HFF-Myc (cell line): ENCODE measurements around the gene SFT2D3.

Experiments
- DNase-seq: peaks from one replicate; pipeline ENCODE4 v3.0.0-alpha.2; 2011; ENCODE audit warnings: low read depth; ENCODE audit errors: extremely low read depth
- H3K4me3 ChIP-seq: replicated peaks from 2 replicates; pipeline ENCODE4 v1.5.1; 2011; ENCODE audit warnings: low read depth, mild to moderate bottlenecking, control low read depth, low read length
- CTCF ChIP-seq: IDR thresholded peaks from 2 replicates; pipeline ENCODE4 v1.5.1; 2012; ENCODE audit warnings: mild to moderate bottlenecking, low read depth, low read length, control low read depth; ENCODE audit errors: missing control alignments

Gene SFT2D3

DNA sequence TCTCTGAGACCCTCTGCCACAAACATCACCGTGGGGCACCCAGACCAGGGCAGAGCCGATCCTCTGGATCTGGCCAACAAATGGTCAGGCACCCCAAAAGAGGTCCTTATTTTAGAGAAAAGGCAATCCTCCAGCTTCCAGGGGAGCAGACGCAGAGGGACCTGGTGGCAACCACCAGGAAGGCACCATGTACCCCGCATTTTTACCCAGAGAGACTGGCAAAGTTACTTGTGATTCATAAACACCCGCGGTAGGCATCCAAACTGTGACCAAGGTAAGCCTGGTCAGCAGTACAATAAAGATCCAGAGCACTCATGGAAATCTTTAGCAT, 36.4 kb upstream of the SFT2D3 start:
- H3K4me3 ChIP-seq = no peak overlapping the region
- TF ChIP-seq CTCF = no peak

DNA sequence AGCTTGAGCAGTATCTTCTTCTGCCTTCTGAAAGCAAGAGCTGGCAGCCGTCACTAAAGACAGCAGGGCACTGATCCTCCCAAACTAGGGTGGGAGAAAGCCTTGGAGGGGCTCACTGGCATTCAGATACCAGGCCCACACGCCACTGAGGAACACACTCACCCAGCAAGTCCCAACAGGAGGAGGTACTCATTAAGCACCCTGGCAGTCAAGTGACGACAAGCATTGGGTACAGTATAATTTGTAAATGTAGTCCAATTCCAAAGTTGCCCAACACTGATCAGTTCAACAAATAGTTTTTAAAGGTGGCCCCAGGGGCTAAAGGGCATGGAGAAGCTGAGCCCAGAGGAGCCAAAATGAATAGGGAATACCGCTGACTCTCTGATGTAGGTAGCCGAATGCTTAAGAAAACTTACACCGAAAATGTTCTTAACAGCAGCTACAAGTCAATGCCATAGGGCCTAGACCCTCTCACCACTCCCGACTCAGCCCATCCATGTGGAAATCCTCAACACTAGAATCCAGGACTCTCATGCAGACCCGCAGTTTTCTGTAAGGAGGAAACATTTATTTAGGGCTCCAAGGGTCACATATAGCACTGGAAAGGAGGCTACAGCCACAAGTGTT, 35.9 kb upstream of the SFT2D3 start:
- no peak for DNase-seq
- no peak for TF ChIP-seq CTCF
- H3K4me3 ChIP-seq = no peak overlapping the region

More for the DNA sequence above, 36.4 kb upstream of the SFT2D3 start:
- DNase-seq = no peak

- no peak for DNase-seq
- no peak overlapping the region for H3K4me3 ChIP-seq
- TF ChIP-seq CTCF = no peak
Measured at GRCh38 chr2:127669056-127669455, 32.2 kb upstream of the SFT2D3 start.

GRCh38 chr2:127670055-127670956, 31.0 kb upstream of the SFT2D3 start:
- no peak for DNase-seq
- no peak overlapping the region for H3K4me3 ChIP-seq
- no peak for TF ChIP-seq CTCF

DNA sequence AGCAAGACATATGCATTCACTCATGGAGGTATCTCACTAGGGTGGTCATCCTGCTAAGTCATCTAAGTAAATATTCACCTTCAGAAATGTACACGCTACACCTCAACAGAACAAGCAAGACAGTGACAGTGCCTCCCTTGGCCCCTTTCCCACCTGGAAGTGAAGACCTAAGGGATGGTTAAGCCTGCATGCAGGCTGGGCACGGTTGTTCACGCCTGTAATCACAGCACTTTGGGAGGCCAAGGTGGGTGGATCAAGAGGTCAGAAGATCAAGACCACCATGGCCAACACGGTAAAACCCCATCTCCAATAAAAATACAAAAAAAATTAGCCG, 30.4 kb upstream of the SFT2D3 start:
- no peak for DNase-seq
- no peak overlapping the region for H3K4me3 ChIP-seq
- TF ChIP-seq CTCF = no peak

DNA sequence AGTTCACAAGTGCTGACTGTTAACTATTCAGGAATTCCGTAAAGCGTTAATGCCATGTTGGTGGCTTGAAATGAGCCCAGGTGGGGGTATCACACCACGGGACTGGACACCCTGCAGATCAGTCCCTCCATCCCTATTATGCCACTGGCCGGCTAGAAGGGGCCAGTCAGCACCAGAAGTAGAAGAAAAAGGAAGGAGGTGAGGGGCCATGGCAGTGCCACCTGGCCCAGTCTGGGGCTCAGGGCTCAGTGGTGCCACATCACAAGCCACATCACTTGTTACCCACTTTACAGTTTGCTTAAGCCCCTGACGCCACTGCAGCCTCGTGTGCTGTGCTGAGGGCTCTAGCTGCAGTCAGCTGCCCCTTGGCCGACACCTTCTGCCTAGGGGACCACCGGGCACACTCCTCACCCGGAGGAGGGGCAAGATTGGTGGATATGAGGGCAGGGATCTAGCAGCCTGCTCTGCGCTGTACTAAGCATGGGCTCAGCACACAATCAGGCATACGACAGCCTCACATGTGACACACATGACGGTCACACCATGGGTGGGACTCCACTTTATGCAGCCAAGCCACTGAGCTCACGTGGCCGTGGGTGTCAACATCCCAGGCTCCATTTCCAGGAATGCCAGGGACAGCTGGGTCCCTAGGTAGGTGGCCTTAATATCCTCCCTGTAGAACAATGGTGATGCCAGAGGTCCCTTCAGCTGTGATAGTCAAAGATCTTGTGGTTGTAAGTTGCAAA, 29.6 kb upstream of the SFT2D3 start:
- no peak for TF ChIP-seq CTCF
- DNase-seq = no peak
- no peak overlapping the region for H3K4me3 ChIP-seq
